ENCODE data around the gene CHMP5.

The CHMP5 gene

DNA sequence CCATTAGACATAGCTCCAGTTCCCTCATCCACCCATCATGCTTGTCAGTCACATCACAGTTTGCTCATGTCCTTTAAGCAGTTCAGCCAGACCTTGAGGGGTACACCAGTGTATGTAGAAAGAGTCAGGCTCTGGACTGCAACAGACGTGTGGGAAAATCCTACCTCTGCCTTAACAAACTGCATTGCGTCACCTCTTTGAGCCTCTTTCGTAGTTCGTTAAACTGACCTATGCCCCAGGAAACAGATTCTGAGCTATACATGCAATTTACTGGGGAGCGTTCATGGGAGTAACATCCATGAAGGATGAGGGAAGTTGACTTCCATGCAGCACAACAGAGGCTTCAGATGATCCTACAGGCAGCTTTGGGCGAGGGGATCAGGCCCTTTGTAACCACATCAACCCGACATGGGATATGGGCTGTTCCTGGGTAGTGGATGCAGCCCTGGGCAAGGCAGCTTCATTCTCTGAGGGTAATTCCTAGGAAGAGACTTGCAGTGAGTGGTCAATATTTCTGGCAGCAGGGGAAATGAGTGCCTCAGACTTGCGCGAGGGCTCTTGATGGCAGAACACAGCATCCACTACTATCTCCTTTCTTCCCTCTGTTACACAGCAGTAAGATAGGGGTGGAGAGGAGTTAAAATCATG lies 20.6 kb upstream of the CHMP5 start:
- DNase-seq, result no peak

DNA sequence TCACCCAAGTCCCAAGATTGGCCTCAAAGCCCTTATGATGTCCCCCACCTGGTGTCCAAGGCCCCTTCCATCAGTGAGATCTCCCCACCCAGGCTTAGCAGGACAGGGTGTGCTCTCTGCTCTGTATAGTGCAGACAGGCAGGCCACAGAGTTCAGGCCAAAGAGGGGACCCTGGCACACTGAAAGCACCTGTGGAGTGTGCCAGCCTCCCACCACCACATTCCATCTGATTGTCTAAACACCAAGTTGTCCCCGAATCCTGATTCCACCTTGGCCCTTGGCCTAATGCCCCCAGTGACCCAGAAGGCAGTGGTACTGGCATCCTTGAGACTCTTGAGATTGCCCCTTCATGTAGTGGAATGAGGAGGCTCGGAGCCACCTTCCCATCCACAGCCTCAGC lies 19.5 kb upstream of the CHMP5 start:
- no peak for DNase-seq

DNA sequence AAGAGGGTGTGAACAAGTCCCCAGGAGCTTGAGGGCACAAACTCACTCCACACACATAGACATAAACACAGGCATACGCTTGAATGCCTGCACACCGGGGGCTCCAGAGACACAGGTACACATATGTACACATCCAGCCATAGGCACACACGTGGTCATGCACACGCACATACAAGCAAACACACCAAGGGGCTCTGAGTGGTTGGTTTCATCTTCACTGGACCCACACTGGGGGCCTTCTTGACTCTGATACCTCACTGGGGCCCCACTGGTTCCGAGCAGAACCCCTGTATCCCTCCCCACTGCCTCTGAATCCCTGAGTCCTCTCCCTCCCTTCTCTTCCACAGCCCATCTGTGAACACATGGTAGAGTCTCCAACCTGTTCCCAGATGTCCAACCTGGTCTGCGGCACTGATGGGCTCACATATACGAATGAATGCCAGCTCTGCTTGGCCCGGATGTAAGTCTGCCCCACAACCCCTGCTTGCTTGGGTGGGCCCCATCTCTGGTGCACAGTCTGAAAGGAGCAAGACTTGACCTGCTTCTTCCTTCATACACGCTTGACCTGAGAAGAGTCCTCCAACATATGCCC lies 18.5 kb upstream of the CHMP5 start:
- DNase-seq, result no peak

DNA sequence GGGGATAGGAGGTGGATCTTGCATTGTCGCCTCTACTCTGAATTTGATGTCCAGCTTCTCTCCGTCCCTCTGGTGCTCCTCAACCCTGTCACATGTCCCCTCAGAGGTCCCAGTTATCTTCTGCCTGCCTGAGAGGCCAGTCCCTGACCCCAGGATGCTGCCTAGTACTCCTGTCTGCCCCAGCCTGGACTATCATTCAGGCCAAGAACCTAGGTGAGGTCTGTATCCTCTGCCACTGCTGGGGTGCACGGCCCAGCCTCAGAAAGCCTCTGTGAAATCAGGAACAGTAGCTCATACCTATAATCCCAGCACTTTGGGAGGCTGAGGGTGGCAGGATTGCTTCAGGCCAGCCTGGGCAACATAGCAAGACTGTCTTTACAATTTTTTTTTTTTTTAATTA lies 16.2 kb upstream of the CHMP5 start:
- DNase-seq, result no peak

DNA sequence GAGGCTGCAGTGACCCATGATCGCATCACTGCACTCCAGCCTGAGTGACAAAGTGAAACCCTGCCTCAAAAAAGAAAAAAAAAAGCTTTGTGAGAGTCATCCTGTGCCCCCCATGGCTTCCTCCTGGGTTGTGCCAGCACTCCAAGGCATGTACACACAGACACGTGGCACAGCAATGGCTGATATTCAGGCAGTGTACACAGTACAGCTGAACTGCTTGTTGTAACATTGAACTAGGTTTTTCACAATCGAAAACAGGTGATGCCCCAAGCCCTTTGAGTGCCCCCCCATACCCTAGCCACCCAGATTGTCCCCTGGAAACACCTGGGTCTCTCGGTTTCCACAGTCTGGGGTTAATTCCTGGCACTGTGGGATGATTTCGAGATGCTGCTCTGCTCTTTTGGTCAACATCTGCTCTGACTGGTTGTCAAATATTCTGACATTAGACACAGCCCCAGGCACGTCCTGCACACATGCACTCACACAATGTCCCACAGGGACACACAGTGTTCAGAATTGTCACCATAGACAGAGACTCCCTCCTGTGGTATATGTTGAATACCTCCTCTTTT lies 15.7 kb upstream of the CHMP5 start:
- DNase-seq, result no peak

DNA sequence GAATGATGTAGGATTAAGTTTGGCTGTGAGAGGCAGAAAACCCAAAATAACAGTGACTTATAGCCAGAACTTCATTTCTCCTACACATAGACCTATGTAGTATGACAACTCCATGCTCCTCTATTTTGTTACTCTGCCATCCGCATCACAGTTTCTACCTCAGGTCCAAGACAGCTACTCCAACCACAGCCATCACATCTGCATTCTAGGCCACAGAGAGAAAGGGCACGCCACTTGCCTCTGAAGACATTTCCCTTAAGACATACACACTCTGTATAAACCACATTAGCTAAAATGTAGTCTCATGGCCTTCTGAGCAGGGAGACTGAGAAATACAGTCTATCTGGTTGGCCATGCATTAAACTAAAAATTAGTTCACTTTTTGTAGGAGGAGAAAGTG lies 14.9 kb upstream of the CHMP5 start:
- no peak for DNase-seq

DNA sequence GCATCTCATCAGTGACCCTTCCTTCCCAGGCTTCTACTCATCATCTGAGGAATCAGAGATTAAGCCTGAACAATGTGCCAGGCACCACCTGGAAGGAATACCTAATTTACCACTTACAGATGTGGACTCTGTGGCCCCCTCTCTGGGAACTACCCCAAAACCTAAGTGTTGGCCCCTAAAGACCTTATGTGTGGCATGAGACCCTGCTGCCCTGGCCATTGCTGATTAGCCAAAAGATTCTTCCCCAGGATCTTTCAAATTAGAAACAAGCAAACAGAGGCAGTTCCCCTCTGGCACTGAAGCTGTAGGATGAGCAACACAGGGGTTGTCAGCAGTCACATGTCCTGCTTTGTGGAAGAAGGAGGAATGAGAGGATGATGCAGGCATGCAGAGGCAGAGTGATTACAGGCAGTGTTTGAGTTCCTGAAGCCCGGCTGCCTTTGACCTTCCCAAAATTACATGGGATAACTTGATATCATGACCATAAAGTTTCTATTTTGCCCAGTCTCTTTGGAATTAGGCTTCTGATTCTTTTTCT lies 14.3 kb upstream of the CHMP5 start:
- DNase-seq, result no peak

DNA sequence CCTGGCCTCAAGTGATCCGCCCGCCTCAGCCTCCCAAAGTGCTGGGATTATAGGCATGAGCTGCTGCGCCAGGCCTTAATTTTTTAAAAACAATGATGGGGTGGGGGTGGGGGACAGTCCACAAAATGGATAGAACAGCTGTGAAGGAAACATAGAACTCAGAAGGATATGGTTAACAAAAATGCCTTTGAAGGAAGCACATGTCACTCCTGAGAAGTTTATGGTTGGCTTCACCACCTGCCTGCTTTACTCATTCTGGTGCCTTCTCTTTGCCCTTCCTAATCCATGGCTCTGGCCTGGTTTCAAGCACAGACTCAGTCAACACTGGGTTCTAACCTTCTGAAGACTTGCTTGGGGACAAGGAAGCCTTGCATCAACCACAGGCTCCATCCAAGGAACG lies 10.6 kb upstream of the CHMP5 start:
- DNase-seq, result no peak

DNA sequence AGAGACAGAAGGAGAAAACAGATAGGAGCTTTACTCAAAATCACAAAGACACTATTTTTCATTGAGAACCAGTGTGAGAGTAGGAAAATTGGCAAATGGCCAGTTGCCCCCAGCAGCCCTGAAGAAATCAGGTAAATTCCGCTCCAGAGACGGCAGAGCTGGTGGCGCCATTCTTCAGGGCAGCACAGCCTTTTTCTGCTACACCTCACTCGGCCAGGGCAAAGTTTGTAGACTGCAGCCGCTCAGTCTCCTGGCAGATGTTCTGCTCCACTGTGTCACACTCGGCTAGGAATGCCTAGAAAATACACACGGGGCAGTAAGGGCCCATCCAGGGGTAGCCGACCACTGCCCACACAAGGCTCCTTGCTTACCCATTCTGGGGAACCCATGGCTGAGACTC lies 9.8 kb upstream of the CHMP5 start:
- no peak for DNase-seq

DNA sequence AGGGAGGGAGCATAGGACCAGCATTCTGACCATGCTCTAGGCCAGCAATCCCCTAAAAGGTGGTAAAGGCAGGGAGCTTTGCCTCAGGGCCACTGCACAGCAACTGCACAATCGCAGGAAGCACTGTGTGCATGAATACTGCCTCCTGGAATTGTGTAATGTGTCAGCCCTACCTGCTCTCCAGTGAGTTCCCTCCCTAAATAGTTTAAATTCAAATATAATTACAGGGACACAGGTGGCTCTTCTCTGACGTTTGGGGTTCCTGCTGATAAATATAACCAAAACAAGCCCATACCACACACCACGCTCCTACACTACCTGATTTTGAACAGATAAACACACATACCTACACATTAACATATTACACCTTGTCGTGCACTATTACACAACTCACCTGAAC lies 9.4 kb upstream of the CHMP5 start:
- DNase-seq, result no peak

DNA sequence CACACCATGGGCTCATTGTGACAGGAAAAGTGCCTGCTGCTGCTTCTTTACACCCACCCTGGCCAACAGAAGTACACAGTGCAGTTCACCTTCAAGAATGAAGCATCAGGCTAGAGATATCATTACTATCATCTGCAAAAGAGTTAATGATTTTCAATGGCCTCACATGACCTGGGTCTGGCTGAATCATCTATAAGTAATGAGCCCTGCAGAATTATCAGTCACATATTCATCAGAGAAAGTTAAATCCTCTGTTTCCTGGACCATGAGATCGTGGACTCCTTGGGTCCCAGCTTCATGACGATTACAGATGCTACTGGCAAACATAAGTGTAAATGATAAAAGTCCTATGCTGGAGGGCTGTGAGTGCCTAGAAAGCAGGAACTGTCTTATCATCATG lies 8.6 kb upstream of the CHMP5 start:
- no peak for DNase-seq

DNA sequence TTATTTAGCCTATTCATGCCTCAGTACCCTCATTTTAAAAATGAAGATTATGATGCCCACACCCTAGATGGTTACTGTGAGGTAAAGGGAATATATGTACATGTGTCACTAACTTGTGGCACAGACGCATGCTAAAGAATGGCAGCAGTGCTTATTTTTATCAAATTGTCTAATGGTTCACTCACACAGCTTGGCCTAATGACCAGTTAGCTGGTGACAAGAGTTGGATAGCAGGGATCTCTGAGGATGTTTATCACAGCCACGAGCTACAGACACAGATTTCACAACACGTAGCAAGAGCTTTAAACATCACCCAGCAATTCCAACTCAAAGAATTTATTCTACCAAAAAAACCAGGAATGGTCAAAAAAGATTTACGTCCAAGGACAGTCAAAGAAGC lies 7.6 kb upstream of the CHMP5 start:
- DNase-seq, result no peak

DNA sequence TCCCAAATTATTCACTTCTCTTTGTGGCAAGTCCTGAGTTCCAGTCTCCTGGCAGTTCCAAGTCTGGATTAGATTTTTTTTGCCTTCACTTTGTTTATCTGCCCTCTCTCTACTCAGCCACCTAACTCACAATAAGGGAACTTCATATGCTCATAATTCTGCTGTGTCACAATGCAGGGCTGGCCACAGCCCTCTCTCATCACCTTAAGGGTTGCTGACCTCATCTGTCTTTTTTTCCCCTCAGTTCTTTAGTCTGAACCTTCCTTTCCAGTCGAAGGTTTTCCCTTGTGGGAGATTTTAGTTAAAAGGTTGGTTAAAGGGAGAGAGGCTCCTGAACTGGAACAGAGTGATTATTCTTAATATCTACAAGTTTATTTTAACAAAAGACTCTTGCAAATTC lies 4.5 kb upstream of the CHMP5 start:
- DNase-seq, result no peak

DNA sequence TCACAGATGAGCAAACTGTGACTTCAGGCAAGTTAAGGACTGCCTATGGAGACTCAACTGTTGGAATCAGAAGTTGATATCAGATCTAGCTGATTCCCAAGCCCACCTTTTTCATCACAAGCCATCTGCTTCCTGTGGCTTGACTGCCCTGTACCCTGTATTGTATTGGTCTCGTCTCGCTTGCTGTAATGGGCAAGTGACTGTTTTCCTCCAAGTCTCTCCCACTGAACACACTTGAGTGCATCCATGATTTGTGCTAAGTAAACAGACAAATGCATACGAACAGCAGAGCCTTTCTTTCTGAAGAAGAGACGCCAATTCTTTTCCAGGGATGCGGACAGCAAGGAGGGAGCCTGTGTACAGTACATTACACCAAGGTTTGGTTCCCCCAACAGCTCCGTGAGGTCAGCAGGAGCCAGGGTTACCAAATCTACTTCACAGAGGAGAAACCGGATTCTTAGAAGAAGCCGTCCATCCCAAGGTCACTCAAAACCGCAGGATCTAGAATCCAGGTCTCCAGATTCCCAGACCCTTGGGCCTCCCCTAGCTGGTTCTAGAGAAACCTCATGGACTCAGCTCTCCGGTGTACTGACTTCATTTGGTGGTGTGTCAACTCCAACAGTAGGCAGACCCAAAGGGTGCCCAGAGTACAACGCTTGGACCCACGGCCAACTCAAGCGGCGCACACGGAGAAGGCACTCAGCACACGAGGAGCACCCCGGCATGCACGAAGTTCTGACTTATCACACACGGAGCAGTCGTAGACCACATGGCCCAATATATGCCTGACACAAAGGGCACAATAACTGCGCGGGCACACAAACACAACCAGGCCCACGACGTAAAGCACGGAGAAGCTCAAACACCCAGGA lies 1.5 kb upstream of the CHMP5 start:
- DNase-seq, result no peak

DNA sequence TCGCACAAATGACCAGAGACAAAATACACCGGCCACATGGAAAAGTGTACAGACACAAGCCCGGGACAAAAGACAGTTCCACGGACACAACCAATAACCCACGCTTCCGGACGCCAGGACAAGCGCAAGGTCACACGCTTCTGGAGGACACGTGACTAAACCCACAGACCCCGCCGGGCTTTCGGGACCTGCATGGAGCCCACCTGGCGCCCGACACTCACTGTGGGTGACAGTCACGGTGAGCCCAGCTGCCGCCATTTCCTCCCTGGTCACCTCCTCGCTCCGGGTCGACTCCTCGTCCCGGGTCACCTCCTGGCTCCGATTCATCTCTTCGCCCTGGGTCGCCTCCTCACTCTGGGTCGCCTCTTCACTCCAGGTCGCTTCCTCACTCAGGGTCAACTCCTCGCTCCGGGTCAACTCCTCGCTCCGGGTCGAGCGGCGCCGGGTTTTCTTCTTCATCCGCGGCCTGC lies 811 bp upstream of the CHMP5 start:
- no peak for DNase-seq

DNA sequence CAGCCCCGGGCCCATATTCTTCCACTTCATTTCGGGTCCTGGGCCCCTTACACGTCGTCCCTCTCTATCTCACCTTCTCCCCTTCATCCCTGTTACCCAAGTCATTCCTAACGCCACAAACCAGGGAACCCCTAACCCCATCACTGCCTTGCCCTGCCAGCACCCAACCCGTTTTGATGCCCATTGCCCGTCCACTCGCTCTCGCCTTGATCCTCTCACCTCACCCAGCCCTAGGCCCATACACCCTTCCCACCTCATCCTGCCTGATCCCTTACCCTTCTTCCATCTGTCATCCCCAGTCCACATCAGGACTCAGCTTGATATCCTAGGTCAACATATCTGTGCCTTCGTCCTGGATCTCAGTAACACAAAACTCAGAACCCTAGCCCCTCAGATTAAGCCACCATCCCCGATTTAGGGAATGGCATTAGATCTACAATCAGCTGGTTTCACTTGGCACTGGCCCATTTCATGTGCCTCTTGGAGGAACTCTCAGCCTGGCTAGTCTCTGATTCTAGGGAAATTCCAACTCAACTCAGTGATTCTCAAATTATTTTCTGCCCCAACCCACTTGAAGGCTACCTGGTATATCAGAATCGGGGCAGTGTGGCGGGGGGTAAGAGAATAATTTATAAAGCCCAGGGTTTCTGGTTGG lies 489 bp downstream of the CHMP5 start:
- DNase-seq, result peak in 1 of 2 donors; percentile 62

DNA sequence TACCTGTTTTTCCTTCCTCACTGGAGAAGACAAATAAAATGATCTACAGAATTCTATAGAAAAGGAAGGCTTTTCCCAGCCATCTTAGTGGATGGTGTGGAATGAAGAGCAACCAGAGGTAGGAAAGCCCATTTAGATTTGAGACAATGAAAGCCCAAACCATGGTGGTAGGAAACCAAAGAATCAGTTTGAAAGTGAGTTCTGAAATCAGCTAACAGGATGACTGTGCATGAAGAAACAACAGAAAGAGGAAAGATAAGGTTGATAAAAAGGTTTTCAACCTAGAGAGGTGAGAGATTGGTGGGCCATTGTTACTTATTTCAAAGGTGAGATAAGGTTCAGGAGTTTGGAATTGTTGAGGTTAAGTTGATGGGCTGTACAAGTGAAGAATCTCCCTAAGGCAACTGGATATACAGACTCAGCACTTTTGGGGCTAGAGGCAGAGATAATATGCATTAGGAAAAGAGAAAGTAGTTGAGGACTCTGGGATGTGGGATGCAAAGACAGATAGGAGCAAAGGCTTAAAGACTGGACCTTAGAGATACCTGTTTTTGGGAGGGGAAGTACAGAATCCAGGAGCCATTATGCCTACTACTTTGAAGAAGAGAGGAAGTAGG lies 2.4 kb downstream of the CHMP5 start:
- DNase-seq, result no peak

DNA sequence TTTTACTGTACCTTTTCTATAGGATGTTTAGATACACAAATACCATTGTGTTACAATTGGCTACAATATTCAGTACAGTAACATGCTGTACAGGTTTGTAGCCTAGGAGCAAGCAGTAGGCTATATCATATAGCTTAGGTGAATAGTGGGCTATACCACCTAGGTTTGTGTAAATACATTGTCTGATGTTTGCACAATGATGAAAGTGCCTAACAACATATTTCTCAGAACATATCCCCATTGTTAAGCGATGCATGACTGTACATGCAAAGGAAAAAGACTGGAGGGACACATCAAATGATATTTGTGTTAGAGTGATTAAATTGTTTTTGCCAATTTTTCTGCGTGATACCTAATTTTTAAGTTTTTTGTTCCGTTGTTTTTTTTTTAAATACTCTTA lies 5.3 kb downstream of the CHMP5 start:
- DNase-seq, result no peak

DNA sequence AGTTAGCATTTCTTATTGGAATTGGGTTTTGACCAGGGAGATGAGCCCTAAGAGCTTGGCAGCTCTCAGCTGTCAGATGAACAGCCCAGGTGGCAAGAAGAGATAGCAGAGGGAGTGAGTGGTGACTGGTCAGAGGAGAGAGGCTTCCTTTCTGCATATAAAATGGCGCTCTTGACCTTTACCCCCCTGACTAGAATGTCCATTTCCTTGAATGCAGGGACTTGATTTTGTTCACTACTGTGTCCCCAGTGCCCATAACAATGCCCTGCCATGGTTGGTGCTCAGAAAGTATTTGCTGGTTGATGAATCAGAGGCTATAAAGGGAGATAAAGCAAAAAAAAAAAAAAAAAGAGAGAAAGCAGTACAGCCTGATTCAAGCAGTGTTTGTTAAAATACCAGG lies 7.2 kb downstream of the CHMP5 start:
- no peak for DNase-seq

DNA sequence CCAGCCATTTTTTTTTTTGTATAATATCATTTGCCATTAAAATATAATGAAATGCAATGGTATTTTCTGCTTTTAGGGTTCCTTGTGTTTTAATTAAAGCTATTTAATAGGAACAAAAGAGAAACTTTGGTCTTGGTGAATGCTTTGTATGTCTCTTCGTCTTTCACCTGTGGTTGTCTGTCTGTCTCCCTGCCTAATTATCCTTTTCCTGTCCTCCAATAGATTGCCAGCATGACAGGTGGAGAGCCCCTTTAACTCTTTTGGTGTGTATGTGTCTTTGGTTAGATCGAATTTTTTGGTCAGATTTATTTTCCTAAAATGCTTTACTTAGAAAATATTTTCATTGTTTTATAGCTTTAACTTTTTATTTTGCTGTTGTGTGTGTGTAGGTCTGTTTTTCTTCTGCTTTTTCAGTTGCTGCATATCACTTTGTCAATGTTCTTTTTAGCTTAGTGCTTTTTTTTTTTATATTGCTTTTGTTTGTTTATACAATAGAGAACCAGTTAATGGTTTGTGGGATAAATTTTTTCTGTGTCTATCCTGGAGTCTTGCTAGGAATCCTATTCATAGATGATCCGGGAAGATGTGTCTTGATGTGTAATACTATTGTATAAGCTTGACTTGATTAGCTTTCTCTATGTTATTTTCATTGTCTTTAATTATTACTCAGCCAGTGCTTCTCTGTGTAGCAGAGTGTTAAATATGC lies 8.6 kb downstream of the CHMP5 start:
- no peak for DNase-seq

DNA sequence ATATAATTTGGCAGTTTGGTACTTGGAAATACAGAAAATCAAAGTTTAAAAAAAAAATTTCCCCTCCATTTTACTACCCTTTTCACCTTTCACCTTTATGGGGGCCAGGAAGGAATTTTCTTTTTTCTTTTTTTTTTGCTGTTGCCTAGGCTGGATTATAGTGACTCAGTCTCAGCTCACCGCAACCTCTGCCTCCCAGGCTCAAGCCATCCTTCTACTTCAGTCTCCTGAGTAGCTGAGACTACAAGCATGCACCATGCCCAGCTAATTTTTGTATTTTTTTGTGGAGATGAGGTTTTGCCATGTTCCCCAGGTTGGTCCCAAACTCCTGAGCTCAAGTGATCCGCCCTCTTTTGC lies 9.1 kb downstream of the CHMP5 start:
- no peak for DNase-seq

DNA sequence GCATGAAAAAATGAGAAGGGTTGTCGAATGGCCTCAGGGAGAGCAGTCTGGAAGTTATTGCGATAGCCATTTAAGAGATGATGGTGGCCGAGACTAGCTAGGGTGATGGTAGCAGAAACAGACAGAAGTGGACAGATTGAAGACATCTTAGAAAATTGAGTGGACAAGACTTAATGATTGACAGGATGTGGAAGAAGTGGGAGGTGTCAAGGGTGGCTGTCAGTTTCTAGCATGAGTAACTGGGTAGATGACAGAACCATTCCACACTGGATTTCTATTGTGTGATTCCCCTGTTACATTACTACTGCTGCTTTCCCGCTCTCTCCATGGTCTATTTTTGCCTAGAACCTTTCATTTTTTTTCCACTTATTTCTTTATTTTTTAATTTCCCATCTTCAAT lies 12.6 kb downstream of the CHMP5 start:
- no peak for DNase-seq

All from bone marrow (tissue), 2 donors.